ENCODE results near the gene SIK3. TPM values are rescaled to one million over a fixed set of nuclear protein-coding genes. Genes with fewer than 3 reads are reported as not detected.

The SIK3 gene
- polyA plus RNA-seq, 1 of the 3 experiments (the other 2 are of a cell fraction): 5.1 TPM

- POLR2A ChIA-PET: no interaction called here
- H2AFZ ChIP-seq (ENCODE audit: low read depth): no peak overlapping the region
- CTCF ChIA-PET: interaction anchor here (1.0 to 1.5 kb wide), 2 partner anchors 38 to 308 kb away, joined by 3 to 5 read pairs; no protein-coding TSS in a partner anchor
These were observed 300.4 kb downstream of the SIK3 start for GRCh38 chr11:116797816-116798215.

More at GRCh38 chr11:116797816-116798215, 300.4 kb downstream of the SIK3 start:
- H3K9ac ChIP-seq: no peak overlapping the region
- peaks cover 9% of the 10 kb centered on the region for H3F3A ChIP-seq (replicated peaks; ENCODE audit: insufficient read depth)
- H3K79me2 ChIP-seq (ENCODE audit: insufficient read depth): no peaks in the 10 kb centered on the region
- H3K27me3 ChIP-seq (ENCODE audit: insufficient read depth): no peaks in the 10 kb centered on the region
- TF ChIP-seq, protein P1, sequence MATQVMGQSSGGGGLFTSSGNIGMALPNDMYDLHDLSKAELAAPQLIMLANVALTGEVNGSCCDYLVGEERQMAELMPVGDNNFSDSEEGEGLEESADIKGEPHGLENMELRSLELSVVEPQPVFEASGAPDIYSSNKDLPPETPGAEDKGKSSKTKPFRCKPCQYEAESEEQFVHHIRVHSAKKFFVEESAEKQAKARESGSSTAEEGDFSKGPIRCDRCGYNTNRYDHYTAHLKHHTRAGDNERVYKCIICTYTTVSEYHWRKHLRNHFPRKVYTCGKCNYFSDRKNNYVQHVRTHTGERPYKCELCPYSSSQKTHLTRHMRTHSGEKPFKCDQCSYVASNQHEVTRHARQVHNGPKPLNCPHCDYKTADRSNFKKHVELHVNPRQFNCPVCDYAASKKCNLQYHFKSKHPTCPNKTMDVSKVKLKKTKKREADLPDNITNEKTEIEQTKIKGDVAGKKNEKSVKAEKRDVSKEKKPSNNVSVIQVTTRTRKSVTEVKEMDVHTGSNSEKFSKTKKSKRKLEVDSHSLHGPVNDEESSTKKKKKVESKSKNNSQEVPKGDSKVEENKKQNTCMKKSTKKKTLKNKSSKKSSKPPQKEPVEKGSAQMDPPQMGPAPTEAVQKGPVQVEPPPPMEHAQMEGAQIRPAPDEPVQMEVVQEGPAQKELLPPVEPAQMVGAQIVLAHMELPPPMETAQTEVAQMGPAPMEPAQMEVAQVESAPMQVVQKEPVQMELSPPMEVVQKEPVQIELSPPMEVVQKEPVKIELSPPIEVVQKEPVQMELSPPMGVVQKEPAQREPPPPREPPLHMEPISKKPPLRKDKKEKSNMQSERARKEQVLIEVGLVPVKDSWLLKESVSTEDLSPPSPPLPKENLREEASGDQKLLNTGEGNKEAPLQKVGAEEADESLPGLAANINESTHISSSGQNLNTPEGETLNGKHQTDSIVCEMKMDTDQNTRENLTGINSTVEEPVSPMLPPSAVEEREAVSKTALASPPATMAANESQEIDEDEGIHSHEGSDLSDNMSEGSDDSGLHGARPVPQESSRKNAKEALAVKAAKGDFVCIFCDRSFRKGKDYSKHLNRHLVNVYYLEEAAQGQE (IDR thresholded peaks at IDR 0.05; ENCODE audit: low read depth, low read length): no peak
- TF ChIP-seq NRF1 (IDR thresholded peaks at IDR 0.05; ENCODE audit: low read depth, low read length) (no peak), USF2 (IDR thresholded peaks at IDR 0.05; ENCODE audit: borderline replicate concordance, low read depth, low read length) (no peak), TEAD4 (IDR thresholded peaks at IDR 0.05; ENCODE audit: borderline replicate concordance, insufficient read depth) (no peak), FOXM1 (IDR thresholded peaks at IDR 0.05; ENCODE audit: low read depth) (no peak), POLR2AphosphoS5 (IDR thresholded peaks at IDR 0.05; ENCODE audit: low read depth, low read length) (no peak), TAF1 (IDR thresholded peaks at IDR 0.05; ENCODE audit: borderline replicate concordance, low read depth, low read length) (no peak), RFX5 (IDR thresholded peaks at IDR 0.05; ENCODE audit: low read length) (no peak), CHD2 (IDR thresholded peaks at IDR 0.05; ENCODE audit: low read length, partially characterized antibody) (no peak), FOSL2 (IDR thresholded peaks at IDR 0.05; ENCODE audit: borderline replicate concordance, low read depth) (no peak), ZBTB33 (IDR thresholded peaks at IDR 0.05; ENCODE audit: borderline replicate concordance, low read depth) (no peak), RCOR1 (IDR thresholded peaks at IDR 0.05; ENCODE audit: low read length) (no peak), TCF12 (IDR thresholded peaks at IDR 0.05) (no peak), EP300 (IDR thresholded peaks at IDR 0.05; ENCODE audit: borderline replicate concordance in 1 of 2, low read depth in 1 of 2, low read length in 1 of 2) (no peak), JUND (IDR thresholded peaks at IDR 0.05) (no peak)
- H3K9me2 ChIP-seq: no peaks in the 10 kb centered on the region
- peaks cover 0 to 4% of the 10 kb centered on the region in 2 experiments; a peak in 1 of 4 replicates for H3K4me1 ChIP-seq (ENCODE audit: control insufficient read depth in 1 of 2, insufficient read depth in 2 of 2, low read depth in 1 of 2, low read length in 1 of 2)
- H3K4me2 ChIP-seq: no peak overlapping the region
- H3K36me3 ChIP-seq (replicated peaks in 1 of 2; ENCODE audit: control insufficient read depth in 1 of 2, insufficient read depth in 2 of 2, low read length in 1 of 2): no peaks in the 10 kb centered on the region
- DNase-seq: no peak
- no peak overlapping the region for H3K4me3 ChIP-seq (ENCODE audit: low read depth in 2 of 2, low read length in 1 of 2)
- no peak overlapping the region for H3K27ac ChIP-seq (ENCODE audit: low read depth in 2 of 2, low read length in 1 of 2)
- 90% methylated on average over 5 of the region's 5 CpGs for WGBS (ENCODE audit: low lambda C conversion rate)
- H3K9me3 ChIP-seq: no peaks in the 10 kb centered on the region
- no peaks in the 10 kb centered on the region for H4K20me1 ChIP-seq (ENCODE audit: insufficient read depth)
